Omental fat pad (tissue), 4 donors: ENCODE results near the gene ARHGEF37. TPM values are rescaled to one million over a fixed set of nuclear protein-coding genes. Genes with fewer than 3 reads are reported as not detected.

Experiments used
- ATAC-seq: fragments of 150-250 bp; one replicate; pipeline ENCODE4 v1.9.1; 2016; ENCODE audit warnings: mild to moderate bottlenecking, moderate library complexity; ENCODE audit not compliant: low FRiP score
- DNase-seq: peaks from one replicate; pipeline ENCODE4 v3.0.0-alpha.2; 2019; ENCODE audit warnings: low spot score
- CTCF ChIP-seq, 3 donors: fragments of 450-650 bp; IDR thresholded peaks; one replicate each; pipeline ENCODE4 v1.5.1; 2016 to 2017; ENCODE audit warnings: antibody characterized with exemption in 3 of 3, mild to moderate bottlenecking in 3 of 3, moderate library complexity in 2 of 3
- total RNA-seq, 4 donors: library from RNA; depleted of rRNA; stranded (reverse); fragments of >200 nt; gene quantifications; one replicate each; pipeline ENCODE4 v1.1.0, GENCODE V29; 2016

The ARHGEF37 gene
- total RNA-seq, 4 donors from 2014 or later, result 3.1 to 8.5 (median 4.6) TPM

- TF ChIP-seq CTCF (IDR thresholded peaks at IDR 0.05), result no peak
- ATAC-seq (no peak), DNase-seq (no peak)
Measured at GRCh38 chr5:149639737-149640136, 58.4 kb downstream of the ARHGEF37 start.

- DNase-seq, result no peak
- no peak for TF ChIP-seq CTCF (IDR thresholded peaks at IDR 0.05)
- ATAC-seq, result no peak
Measured at GRCh38 chr5:149640350-149640999, 59.2 kb downstream of the ARHGEF37 start.

GRCh38 chr5:149641000-149641576, 59.8 kb downstream of the ARHGEF37 start:
- no peak for TF ChIP-seq CTCF (IDR thresholded peaks at IDR 0.05)
- no peak for ATAC-seq
- no peak for DNase-seq

- DNase-seq, result no peak
- ATAC-seq, result no peak
- TF ChIP-seq CTCF (IDR thresholded peaks at IDR 0.05), result no peak
Measured at GRCh38 chr5:149641600-149641999, 60.3 kb downstream of the ARHGEF37 start.

GRCh38 chr5:149643781-149644180, 62.5 kb downstream of the ARHGEF37 start:
- DNase-seq (no peak), ATAC-seq (no peak)
- no peak for TF ChIP-seq CTCF (IDR thresholded peaks at IDR 0.05)

GRCh38 chr5:149644629-149645028, 63.3 kb downstream of the ARHGEF37 start:
- TF ChIP-seq CTCF (IDR thresholded peaks at IDR 0.05), result no peak
- DNase-seq, result no peak
- no peak for ATAC-seq

GRCh38 chr5:149645236-149645635, 63.9 kb downstream of the ARHGEF37 start:
- DNase-seq, result no peak
- no peak for ATAC-seq

More at GRCh38 chr5:149645236-149645635, 63.9 kb downstream of the ARHGEF37 start:
- TF ChIP-seq CTCF (IDR thresholded peaks at IDR 0.05), result no peak
